ENCODE data around the gene MACF1.

DNA sequence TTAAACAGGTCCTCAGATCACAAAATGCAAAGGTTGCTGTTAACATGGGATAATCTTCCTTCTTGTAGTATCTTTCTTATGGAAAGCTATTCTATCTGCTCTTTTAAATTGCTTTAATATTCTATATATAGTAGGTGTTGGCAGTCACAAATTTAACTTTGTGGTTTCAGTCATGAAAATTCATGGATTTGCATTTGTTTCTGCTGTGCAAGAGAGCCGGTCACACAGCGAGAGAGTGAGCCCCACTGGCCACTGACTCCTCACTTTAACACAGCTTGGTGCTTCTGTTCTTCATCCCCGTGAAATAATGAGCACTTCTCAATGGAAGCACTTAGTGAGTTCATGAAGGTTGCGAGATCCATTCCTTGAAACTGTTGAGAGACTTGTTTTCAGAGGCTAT is 268.8 kb downstream of the MACF1 start:
- no peak for TF ChIP-seq POLR2A (IDR thresholded peaks at IDR 0.05; ENCODE audit: low read depth, low read length)
- TF ChIP-seq POLR2AphosphoS5 (IDR thresholded peaks at IDR 0.05; ENCODE audit: low read depth, low read length), result no peak
- TF ChIP-seq TAF1 (IDR thresholded peaks at IDR 0.05; ENCODE audit: borderline replicate concordance, low read depth, low read length), result no peak
